Dermis blood vessel endothelial cell (primary cell): ENCODE results near the gene ANKRD65. TPM values are rescaled to one million over a fixed set of nuclear protein-coding genes. Genes with fewer than 3 reads are reported as not detected.
A peak's percentile ranks its signal among the peaks of the same experiment; 100 is the strongest.
"Not testable (repeated sequence)": the region's sequence is repeated elsewhere in the genome, so short reads cannot be mapped to it uniquely, and the experiment has no call there.

ENCODE experiments used
- DNase-seq: peaks from one replicate; pipeline ENCODE4 v3.0.0; 2010
- total RNA-seq: library from RNA; depleted of rRNA; stranded (reverse); fragments of >200 nt; gene quantifications from 2 replicates; pipeline ENCODE4 v1.2.3, GENCODE V29; 2014

ANKRD65 gene
- total RNA-seq, 1 donor from 2014 or later: 0.51 TPM

DNA sequence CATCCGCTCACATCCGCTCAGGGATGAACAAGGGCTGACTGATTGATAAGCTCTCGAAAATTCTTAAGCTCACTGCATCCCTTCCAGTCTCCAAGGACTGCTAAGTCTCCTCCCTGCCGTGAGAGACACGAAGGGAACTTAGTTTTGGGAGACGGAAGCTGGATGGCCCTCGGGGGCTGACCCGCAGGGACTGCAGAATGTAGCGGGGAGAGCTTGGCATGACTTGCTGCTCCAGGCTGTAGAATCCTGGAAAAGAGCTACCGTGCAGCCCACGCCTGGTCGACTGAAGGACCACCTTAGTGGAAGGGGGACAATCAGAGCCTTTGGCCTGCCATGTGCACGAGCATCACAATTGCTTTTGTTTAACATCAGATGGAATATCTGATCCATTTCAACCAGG lies 5.3 kb downstream of the ANKRD65 start:
- DNase-seq: no peak

DNA sequence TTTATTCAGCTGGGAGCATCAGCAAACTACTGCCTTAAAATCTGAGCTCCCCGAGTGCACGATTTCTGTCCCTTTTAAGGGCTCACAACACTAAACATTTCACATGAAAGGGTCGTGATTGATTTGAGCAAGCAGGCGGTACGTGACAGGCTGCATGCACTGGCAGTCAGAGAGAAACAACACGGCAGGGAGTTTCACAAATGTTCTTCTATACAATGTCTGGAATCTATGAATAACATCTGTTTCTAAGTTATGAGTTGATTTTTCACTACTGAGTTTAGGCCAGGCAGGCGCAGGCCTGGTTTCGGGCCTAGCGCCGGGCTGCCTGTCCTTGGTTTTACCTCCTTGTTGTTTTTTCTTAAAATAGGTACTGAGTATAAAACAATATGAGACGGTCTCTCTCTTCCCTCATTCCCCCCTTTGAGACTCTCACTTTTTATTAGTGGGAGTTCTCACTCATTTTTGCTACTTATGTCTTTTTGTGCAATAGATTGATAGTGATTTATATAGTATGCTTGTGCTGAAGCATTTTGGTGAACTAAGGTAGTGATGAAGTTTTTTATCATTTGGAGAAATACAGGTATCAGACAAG lies 8.7 kb downstream of the ANKRD65 start:
- DNase-seq: not testable (repeated sequence)

DNA sequence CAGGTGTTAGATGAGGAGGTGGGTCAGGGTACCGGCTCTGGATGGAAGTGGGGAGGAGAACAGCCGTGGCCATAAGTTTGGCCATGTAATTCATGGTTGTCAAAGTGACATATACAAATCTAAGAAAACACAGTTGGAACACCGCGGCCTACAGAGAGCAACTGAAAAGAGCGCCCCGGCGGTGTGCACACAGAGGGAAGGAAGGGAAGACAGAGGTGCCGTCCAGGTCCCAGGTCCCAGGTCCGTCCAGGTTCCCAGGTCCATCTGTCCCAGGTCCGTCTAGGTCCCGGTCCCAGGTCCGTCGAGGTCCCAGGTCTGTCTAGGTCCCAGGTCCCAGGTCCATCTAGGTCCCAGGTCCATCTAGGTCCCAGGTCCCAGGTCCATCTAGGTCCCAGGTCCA lies 9.4 kb downstream of the ANKRD65 start:
- DNase-seq: no peak

- DNase-seq: not testable (repeated sequence)
Measured at GRCh38 chr1:1410238-1410637, 10.8 kb downstream of the ANKRD65 start.

DNA sequence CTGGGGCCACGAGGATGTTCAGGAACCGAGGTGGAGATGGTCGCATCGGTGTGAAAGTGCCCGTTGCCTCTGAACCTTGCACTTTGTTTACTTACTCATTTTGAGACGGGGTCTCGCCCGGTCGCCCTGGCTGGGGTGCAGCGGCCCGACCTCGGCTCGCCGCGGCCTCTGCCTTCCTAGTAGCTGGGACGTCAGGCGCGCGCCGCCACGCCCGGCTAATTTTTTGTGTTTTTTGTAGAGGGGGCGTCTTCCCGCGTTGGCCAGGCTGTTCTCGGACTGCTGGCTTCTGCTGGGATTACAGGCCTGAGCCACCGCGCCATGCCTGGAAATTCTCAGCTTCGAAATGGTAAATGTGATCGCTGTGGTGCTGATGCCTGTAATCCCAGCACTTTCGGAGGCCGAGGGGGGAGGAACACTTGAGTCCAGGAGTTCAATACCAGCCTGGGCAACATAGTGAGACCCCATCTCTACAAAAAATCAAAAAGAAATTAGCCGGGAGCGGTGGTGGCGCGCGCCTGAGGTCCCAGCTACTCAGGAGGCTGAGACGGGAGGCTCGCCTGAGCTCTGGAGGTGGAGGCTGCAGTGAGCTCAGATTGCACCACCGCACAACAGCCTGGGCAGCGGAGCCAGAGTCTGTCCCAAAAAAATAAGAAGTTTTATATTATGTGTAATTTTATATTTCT lies 13.3 kb downstream of the ANKRD65 start:
- peak; percentile 75 for DNase-seq

GRCh38 chr1:1406821-1407635 lies 14.0 kb downstream of the ANKRD65 start, which contains the start of gene MRPL20:
TSS of gene MRPL20 (minus strand) at chr1:1407293. CDS start at chr1:1407217, 76 bp downstream.
- DNase-seq: peak; percentile 93

DNA sequence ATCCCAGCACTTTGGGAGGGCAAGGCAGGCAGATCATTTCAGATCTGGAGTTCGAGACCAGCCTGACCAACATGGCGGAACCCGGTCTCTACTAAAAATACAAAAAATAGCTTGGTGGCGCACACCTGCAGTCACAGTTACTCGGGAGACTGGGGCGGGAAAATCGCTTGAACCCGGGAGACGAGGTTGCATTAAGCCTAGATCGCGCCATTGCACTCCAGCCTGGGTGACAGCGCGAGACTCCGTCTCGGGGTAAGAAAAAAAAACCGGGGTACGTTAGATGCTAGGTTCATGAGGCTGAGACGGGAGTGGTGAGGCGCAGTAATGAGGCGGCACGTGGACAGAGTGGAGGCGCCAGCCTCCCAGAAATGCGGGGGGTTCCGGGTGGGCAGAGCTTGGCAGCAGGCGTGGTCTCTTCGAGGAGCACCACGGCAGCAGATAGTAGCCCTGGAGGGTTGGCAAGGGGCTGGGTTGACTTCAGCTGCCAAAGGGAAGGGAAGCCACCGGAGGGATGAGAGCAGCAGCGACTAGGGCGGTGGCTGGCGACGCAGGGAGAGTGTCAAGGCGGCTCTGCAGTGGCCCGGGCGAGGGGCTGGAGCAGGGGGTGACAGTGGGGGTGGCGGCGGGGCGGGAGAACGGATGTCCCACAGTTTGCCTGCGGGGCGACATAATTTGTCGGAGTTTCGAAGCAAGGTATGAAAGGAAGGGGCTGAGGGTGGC lies 14.8 kb downstream of the ANKRD65 start:
- DNase-seq: no peak

GRCh38 chr1:1403653-1404052 lies 17.4 kb downstream of the ANKRD65 start:
- no peak for DNase-seq

DNA sequence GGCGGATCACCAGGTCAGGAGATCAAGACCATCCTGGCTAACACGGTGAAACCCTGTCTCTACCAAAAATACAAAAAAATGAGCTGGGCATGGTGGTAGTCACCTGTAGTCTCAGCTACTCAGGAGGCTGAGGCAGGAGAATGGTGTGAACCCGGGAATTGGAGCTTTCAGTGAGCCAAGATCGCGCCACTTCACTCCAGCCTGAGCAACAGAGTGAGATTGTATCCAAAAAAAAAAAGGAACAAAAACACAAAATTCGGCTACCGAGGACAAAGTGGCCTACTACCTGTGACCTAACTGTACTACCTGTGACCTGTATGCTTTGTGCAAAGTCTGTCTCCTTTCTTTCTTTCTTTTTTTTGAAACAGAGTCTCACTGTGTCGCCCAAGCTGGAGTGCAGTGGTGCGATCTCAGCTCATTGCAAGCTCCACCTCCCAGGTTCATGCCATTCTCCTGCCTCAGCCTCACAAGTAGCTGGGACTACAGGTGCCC lies 18.1 kb downstream of the ANKRD65 start:
- DNase-seq: not testable (repeated sequence)

- DNase-seq: peak; percentile 84
Measured at GRCh38 chr1:1402072-1402900, 18.8 kb downstream of the ANKRD65 start.

GRCh38 chr1:1401457-1402010 lies 19.5 kb downstream of the ANKRD65 start:
- DNase-seq: no peak

GRCh38 chr1:1400576-1401456 lies 20.3 kb downstream of the ANKRD65 start:
- DNase-seq: no peak

GRCh38 chr1:1399872-1400575 lies 21.1 kb downstream of the ANKRD65 start:
- DNase-seq: peak; percentile 43

GRCh38 chr1:1399187-1399871 lies 21.7 kb downstream of the ANKRD65 start, which contains the start of gene CCNL2:
TSS of gene CCNL2 (minus strand) at chr1:1399335. CDS start at chr1:1399306, 29 bp downstream.
- DNase-seq: peak; percentile 99

GRCh38 chr1:1398677-1399186 lies 22.3 kb downstream of the ANKRD65 start:
- DNase-seq: no peak

DNA sequence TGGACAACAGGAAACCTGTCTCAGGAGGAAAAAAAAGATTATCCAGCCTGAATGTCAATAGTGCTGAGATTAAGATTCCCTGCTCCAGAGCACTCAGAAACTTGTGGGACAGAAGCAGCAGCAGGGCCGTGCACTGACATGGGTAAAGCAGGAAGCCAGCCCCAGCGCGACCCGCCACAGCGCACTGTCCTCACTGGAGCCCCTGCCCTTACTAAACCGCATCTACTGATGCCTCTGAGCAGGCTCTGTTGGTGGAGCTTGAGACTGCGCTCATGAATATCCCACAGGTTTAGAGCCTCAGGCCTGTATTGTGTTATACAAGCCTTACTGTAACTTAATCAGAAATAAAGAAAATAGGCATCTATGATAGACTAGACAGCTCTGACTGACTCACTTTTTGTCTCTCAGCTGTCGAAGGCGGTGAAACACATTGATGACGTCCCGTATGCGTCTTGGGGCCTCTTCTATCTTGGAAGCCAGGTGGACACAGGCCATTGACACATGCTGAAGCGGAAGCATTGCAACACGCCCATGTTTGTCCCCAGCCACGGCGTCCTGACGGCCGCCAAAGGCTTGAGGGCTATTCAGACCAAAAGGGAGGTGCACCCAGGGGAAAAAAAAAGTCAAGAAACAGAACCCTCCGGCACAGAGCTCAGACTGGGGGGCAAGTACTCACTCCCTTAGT lies 23.1 kb downstream of the ANKRD65 start:
- peak; percentile 55 for DNase-seq

DNA sequence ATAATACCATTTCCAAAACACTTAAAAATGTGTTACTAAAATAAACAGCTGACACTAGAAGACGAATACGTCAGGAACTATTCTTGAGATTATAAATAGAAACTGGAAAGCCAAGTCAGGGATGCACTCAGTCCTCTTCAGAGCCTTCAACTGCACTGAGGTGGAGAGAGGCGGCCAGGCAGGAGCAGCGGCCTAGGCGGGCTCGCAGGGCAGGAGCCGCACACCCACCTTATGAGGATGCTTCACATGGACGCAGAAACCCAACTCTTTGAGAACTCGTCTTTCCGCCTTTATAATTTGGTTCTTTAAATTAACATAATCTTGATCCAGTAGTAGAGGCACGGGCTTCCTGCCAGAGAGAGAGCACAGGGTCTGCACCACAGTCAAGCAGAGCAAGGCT lies 25.9 kb downstream of the ANKRD65 start:
- DNase-seq: no peak

DNA sequence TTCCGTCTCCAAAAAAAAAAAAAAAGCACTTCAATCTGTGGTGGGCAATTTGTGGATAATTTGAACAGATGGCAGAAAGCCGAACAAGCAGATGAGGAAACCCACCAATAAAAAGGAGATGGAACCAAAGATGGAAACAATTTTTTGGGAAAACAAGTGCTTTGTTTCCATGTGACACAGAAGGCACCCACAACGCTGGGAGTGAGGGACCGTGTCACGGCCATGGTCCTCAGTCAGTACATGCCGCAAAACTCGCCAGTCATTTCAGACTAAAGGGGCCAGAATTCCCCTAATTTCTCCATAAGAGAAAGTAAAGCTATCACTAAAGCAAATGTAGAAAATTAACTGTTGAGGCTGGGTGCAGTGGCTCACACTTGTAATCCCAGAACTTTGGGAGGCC lies 27.0 kb downstream of the ANKRD65 start:
- DNase-seq: no peak
